EL (cell line): ENCODE data around the gene OXNAD1.

Source experiments
- DNase-seq: peaks from one replicate; pipeline ENCODE4 v3.0.0-alpha.2; 2016

The OXNAD1 gene

DNA sequence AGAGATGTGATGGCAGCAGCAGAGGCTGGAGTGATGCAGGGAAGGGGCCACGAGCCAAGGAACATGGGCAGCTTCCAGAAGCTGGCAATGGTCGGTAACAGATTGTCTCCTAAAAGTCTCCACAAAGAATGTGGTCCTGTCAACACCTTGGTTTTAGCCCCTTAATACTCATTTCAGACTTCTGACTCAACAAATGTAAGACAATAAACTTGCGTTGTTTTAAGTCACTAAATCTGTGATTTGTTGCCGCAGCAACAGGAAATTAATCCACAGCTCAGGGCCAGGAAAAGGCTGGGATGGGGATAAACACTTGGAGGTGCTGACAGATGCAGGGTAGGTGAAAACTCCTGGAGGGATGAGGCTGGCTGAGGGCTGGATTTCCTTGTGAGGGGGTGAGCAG, 69.9 kb downstream of the OXNAD1 start:
- peak; percentile 21 for DNase-seq

DNA sequence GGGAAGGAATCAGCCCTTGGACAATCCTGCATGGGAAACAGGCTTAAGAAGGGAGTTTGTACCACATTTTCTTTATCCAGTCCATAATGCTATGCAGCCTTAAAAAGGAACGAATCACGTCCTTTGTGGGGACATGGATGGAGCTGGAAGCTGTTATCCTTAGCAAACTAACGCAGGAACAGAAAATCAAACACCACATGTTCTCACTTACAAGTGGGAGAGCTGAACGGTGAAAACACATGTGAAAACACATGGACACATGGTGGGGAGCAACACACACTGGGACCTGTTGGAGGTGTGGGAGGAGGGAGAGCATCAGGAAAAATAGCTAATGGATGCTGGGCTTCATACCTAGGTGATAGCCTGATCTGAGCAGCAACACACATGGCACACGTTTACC, 70.3 kb downstream of the OXNAD1 start:
- DNase-seq = no peak

DNA sequence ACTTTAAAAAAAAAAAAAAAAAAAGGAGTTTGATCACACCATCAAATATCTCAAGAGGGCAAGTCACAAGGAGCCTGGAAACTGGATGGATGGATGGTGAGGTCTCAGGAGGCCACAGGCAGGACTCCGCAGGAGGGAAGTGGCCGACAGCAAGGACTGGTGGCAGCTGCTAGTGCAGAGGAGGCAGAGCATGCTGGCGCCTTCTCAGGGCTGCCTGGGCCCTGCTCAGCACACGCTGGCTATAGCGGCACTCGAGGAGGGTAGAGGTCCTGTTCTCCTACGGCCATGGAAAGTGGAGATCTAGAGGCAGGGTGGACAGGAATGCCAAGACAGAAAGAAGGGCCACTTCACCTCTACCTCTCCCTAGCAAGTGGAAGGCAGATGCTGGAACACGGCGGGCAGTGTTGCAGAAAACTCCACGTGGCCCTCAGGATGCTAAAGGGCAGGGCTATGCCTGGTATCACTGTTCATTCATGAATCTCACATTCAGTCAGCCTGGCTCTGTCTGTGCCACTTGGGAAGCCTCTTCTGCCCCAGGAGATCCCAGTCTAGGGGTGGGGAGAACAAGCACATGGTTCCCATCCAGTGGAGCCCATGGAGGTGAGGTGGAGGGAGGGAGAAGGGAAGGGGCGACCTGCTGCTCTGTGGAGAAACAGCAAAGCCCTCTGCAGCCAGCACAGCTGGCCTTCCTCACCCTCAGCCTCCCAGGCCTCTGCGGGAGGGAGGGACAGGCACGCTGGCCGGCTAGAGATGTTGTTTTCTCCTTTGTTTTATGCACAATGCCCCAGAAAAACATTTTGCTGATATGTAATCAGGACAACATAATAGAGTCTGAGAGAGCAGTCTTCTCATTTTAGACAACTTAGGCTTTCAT, 71.0 kb downstream of the OXNAD1 start:
- no peak for DNase-seq

DNA sequence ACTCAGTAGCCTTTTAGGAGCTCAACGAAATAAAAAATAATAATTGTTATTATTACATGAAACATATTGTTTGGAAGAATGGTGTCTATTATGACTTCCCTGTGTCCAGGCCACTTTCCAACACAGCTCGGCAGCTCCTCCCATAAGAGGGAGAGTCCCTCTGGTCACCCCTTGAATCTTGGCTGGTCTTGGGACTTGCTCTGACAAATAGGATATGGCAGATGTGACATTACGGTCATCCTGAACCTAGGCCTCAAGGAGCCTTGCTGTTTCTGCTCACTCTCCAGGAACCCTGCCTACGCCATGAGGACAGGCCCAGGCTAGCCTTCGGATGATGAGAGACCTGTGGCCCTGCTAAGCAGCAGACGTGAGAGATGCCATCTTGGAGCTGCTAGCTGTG, 71.8 kb downstream of the OXNAD1 start:
- no peak for DNase-seq

DNA sequence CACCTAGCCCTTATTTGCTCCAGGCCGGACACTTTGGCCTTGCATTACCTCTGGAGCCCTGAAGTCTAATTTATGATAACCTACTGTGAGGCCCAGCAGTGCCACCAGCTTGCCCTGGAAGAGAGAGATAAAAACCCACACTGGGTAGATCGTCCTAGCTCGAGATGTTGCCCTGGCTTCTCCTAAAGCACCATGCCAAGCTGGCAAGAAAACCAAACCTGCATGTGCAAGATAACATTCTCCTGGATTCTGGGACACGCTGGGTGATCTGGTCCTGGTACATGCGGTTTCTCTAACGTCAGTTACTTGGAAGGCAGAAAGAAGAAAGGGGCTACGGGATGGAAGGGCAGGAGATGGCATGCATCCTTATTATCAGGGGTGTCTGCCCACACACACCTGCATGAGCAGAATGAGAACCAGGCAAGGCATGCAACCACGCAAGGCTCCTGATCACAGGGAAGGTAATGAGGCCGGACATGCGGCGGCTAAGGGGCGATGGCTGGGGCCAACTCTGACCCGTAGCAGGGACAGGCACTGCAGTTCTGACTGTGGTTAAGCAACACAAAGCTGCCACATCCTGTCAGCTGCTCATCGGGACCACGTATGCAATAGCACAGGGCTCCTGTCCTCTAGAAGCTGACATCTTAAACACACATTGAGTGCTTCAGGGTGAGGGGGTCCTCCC, 73.0 kb downstream of the OXNAD1 start:
- DNase-seq = peak; percentile 12

DNA sequence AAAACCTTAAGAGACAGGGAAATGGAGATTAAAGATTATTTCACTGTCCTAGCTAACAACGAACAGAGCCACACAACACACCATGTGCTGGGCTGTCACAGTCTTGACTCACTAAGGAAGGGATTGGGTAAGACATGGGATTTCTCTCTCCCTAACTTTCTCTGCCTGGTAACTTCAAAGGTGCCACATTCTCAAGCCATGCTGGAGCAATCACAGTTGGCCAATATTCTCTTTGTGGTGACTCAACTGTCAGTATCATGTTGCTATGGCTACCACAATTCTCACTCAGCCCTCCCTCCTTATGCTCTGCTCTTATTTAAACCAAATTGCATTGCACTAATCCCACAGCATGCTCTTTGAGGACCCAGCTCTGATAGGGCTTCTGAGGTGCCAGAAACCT, 74.0 kb downstream of the OXNAD1 start:
- peak; percentile 91 for DNase-seq

DNA sequence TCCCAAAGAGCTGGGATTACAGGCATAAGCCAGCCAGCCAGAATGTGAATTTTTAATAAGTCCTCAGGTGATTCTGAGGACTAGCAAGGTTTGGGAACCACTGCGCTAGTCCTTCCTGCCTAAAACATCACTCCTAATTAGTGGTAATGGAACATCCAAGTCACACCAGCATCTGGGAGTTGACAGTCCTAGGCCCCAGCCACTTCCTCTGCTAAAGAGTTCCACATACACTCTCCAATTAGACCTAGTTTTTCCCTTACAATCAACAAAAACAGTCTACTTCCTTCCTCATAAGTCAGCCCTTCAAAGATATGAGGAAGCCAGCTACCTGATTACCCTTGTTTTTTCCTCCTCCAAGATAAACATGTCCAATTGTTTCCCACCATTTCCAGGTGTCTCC, 78.1 kb downstream of the OXNAD1 start:
- no peak for DNase-seq

DNA sequence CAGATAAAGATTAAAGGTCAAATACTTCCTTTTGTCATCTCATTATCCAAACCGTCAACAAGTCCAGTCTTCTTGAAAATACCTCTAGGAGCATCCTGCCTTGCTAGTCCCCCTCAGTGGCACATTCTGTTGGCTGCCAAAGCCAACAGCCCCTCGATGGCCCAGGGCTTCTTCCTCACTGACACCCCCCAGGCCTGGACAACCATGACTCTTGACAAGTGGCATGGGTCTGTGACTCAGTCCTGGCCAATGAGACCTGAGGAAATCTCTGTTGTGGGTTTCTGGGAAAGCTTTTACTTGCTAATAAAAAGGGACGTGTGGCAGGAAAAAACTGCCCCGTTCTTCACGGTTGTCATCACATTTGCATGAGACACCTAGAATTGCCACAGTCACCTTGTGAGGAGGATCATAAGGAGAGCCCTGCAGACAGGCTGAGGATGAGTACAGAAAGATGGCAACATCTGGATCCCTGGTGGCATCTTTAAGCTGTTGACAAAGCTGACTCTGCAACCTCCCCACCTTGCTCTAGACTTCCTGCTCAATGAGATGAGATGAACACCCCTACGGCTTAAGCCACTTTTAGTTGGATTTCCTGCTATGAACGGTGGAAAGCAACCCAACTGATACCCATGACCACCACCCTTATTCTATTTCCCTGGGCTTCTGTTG, 81.5 kb downstream of the OXNAD1 start:
- DNase-seq = no peak

DNA sequence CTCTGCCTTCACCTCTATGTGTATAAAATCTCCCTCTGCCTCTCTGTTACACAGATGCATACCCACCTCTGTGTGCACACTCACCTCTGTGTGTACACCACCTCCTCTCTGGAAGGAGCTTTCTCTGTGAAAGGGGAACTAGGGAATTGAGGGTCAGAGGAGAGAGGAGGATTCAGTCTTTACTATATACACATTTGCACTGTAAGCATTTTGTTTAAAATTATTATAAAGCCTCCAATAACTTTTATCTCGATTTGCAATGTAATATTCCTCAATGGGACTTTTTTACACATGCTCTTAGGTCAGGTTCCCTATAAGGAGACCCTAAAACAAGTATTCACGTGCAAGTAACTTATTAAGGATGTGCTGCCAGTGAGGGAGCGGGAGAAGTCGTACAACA, 82.5 kb downstream of the OXNAD1 start:
- no peak for DNase-seq

DNA sequence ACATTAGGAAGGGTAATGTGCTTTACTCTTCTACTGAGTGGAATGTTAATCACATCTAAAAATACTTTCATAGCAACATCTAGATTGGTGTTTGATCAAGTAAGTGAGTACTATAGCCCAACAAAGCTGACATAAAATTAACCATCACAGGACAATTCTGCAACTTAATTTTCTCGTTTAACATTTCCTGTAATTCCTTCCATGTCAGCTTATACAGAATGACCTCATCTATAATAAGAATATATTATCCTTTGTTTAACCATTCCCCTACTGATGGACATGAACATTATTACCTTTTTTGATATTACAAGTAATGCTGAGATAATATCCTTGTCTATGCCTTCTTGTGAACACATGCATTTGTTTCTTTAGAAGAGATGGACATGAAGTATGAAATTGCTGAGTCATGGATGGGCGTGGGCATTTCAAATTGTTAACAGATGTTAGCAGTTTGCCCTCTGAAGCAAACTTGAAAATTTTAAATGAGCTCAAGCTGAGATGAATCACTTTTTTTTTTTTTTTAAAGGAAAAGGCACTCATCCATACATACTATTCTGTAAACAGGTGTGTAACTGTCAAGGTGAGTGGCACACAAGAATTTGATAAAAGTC, 85.1 kb downstream of the OXNAD1 start:
- DNase-seq = peak; percentile 79

DNA sequence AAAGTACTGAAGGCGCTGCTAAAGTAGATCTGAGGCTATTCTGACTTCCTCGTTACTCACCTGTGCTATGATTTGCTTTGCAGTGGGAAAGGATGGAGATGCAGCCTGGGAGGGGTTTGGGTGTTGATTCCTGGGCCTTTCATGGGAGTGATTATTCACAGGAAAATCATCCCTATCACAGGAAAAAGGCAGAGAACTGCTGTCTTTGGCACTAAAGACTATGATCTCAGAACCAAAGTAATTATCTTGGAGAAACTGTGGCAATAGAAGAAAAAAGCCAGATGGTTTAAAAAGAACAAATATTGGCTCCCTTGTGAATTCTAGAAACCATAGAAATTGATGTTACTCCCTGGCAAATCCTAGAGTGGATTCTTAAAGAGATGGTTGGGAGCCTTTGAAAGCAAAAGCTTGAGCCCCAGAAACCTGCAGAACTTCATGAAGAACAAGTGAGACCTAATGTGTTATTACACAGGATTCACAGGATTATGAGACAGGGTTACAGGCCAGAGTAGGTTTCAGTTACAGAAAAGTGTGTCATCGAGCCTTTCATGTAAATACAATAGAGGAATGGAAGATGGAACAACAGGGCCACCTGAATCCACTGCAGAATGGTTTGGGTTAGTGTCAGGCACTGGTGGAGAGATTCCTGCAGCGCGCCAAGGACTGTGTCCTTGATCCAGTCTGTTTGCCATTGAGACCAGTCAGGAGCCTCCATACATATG, 85.7 kb downstream of the OXNAD1 start:
- peak; percentile 47 for DNase-seq

DNA sequence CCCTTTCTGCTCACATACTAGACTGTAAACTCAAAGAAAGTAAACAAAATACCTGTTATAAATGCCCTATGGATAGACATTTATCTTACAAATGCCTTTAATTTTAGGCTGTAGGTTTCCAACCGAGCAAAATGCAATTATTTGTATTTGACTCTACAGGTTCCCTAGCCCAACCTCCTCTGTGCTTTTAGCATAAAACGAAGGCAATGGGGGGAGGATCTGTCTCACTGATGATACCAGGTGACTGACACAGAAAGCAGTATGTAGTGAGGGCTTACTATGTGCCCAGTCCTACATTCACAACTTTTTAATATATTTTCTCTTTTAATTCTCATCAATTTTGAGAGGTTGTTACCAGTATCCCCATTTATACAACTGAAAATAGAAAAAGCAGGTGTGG, 87.4 kb downstream of the OXNAD1 start:
- no peak for DNase-seq

DNA sequence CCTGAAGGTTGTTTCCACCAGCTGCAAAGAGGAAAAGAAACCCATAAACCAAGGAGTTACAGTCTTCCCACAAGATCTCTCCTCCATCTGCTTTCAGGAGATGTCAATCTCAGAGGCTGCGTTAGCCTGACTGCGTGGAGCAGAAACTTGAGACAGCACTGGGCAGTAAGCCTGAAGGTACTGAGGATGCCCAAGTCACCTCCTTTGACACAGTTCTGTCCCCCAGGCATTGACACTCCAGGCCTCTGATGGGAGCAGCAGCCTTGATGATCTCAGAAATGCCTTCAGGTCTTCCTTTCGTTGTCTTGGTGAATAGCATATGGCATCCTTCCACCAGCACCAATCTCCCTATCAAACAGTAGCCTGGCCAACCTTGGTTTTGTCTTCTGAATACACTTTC, 89.3 kb downstream of the OXNAD1 start:
- DNase-seq = no peak
